ENCODE measurements around the gene FHL5.

FHL5 gene, protein sequence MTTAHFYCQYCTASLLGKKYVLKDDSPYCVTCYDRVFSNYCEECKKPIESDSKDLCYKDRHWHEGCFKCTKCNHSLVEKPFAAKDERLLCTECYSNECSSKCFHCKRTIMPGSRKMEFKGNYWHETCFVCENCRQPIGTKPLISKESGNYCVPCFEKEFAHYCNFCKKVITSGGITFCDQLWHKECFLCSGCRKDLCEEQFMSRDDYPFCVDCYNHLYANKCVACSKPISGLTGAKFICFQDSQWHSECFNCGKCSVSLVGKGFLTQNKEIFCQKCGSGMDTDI

DNA sequence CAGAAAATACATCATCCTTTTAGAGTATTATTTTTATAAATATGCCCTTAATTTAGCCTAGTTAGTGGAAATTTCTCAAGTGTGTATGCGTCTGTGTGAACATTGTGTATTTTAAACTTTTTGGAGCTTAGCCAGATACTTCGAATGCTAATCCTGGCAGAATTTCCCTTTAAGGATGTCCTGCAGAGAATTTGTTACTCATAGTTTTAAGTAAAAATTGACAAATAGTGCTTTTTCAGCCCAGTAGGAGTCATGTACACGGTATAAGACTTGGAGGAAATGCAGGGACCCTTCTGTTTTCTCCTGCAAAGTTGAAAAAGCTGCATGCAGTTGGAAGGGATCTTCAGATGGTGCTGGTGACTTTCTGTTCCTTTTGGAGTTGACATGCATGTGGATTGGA is at the start of gene FHL5:
FHL5 (plus strand) TSS at position 243 of the 400 bp plus-strand sequence. CDS start 40,486 bp downstream, outside the sequence.
- TF ChIP-seq, protein P1, sequence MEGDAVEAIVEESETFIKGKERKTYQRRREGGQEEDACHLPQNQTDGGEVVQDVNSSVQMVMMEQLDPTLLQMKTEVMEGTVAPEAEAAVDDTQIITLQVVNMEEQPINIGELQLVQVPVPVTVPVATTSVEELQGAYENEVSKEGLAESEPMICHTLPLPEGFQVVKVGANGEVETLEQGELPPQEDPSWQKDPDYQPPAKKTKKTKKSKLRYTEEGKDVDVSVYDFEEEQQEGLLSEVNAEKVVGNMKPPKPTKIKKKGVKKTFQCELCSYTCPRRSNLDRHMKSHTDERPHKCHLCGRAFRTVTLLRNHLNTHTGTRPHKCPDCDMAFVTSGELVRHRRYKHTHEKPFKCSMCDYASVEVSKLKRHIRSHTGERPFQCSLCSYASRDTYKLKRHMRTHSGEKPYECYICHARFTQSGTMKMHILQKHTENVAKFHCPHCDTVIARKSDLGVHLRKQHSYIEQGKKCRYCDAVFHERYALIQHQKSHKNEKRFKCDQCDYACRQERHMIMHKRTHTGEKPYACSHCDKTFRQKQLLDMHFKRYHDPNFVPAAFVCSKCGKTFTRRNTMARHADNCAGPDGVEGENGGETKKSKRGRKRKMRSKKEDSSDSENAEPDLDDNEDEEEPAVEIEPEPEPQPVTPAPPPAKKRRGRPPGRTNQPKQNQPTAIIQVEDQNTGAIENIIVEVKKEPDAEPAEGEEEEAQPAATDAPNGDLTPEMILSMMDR (IDR thresholded peaks at IDR 0.05; ENCODE audit: borderline replicate concordance, insufficient read depth, low read depth, low read length), result no peak
- no peak within 1 kb of the TSS for H3K4me3 ChIP-seq (ENCODE audit: low read depth, low read length)

DNA sequence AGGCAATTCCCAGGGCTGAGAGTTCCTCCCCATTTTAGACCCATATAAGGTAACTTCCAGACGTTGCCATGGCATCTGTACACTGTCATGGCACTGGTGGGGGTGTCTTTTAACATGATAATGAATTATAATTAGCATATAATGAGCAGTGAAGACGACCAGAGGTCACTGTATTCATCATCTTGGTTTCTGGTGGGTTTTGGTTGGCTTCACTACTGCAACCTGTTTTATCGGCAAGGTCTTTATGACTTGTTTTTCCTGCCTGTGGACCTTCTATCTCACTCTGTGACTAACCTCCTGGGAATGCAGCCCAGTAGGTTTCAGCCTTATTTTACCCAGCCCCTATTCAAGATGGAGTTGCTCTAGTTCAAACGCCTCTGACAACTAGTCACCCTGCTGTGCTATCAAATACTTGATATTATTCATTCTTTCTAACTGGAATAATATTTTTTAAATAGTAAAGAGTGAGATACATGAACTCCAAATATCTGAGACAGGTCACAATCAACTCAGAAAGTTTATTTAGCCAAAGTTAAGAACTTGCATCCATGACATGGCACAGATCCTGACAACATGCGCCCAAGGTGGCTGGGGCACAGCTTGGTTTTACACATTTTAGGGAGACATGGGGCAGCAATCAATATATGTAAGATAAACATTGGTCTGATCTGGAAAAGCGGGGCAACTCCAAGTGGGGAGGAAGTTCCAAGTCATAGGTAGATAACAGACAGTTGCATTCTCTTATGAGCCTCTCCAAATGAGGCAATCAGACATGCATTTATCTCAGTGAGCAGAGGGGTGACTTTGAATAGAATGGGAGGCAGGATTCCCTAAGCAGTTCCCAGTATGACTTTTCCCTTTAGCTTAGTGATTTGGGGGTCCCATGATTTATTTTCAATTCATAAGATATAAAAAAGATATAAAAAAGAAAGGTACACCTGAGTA is 42.5 kb upstream of the FHL5 start:
- H3K4me3 ChIP-seq (ENCODE audit: low read depth, low read length), result peak overlapping the region; percentile 93
- TF ChIP-seq, protein P1 (IDR thresholded peaks at IDR 0.05; ENCODE audit: borderline replicate concordance, insufficient read depth, low read depth, low read length), result no peak

DNA sequence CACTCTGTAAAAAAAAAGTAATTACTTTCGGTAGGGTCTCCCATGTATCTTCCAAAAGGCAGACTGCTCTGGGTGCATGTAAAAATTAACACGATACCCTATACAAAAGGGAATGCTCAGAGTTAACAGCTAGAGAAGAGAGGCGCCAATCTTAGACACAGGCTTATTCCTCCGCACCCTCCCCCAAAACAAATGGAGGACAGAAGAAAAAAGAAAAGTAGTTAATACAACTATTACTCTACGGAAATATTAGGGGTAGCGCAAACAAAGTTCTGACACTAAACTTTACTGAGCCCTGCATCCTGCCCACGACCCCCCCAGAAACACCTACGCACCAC is 41.7 kb upstream of the FHL5 start:
- TF ChIP-seq, protein P1 (IDR thresholded peaks at IDR 0.05; ENCODE audit: borderline replicate concordance, insufficient read depth, low read depth, low read length), result no peak
- H3K4me3 ChIP-seq (ENCODE audit: low read depth, low read length), result peak overlapping the region; percentile 93

DNA sequence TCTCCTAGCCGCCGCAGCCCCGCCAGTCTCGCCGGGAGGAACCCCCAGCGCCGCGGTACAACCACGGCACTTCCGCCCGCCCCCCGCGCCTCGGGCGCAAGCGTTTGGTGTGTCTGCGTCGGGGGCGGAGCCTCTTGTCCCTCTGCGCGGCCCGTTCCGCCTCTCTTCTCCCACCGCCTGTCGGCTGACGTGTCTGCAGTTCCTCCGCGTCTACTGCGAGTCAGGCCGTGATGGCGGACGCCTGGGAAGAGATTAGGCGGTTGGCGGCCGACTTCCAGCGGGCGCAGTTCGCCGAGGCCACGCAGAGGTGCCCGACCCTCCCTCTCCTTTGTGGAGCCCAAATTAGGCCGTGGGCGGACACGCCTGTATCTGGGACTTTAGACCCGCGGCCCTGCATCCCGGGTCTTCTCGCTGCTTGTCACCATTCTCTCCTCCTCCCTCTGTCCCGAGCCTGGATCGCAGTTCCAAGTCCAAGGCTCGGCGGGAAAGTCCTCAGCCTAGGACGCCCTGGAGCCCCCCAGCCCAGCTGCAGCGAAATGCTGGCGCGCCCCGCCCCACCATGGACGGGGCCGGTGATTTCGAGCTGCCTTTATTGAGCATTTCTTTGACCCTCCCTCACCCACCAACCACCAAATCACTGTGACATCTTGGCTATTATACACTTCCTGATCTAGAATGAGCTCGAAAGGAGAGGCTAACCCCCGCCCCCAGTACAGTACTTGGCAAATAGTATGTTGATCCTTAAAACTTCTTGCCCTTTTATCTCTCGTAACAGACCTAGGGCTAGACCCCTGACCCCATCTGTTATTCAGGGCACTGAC is 41.1 kb upstream of the FHL5 start, which contains the start of gene UFL1:
UFL1 (plus strand) TSS at position 163 of the 821 bp plus-strand sequence; CDS start at position 231, 68 bp downstream.
- TF ChIP-seq, protein P1 (IDR thresholded peaks at IDR 0.05; ENCODE audit: borderline replicate concordance, insufficient read depth, low read depth, low read length), result no peak

DNA sequence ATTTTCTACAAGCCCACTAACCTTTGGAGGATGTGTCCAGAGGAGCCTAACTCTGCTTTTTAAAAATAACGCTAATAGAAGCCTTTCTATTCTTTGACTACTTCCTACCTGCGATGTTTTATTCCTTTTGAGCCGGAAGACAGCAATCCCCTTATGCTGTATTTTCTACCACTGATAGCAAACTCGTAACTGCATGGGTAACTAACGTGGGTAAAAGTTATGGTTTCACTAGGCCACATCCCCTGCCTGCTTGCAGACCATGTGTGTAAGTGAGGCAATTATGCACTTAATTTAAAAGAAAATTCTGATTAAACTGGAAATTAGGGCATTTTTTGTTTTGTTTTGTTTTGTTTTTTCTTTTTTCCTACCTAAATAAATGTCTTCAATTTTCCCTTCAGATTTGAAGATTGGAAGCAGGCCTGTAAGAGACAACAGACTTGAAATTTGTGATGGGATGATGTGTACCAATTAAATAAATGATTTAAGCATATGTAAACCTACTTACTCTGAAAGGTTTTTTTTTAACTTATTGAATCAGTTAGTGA is 40.4 kb upstream of the FHL5 start:
- TF ChIP-seq, protein P1 (IDR thresholded peaks at IDR 0.05; ENCODE audit: borderline replicate concordance, insufficient read depth, low read depth, low read length), result no peak
- peak overlapping the region; percentile 93 for H3K4me3 ChIP-seq (ENCODE audit: low read depth, low read length)

More for the DNA sequence above, 41.1 kb upstream of the FHL5 start, which contains the start of gene UFL1:
- H3K4me3 ChIP-seq (ENCODE audit: low read depth, low read length), result peak within 1 kb of the TSS; percentile 93

DNA sequence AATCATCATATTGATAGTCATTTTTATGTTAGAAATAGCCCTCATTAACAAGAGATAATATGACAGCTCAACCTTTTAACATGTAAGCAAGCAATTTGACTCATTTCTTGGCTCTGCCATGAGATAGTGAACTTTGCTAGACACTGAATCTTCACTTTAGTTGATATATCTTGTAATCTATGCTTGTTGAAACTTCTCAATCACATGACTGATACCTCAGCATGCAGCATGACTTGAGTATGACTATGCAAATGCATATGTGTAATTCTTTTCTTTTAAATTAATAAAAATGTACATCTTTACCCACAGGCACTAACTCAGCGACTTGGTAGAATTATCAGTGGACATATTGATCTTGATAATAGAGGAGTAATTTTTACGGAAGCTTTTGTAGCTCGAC is 34.7 kb upstream of the FHL5 start:
- TF ChIP-seq, protein P1 (IDR thresholded peaks at IDR 0.05; ENCODE audit: borderline replicate concordance, insufficient read depth, low read depth, low read length), result no peak
- H3K4me3 ChIP-seq (ENCODE audit: low read depth, low read length), result no peak overlapping the region

All from GM12875 (cell line).